Hematopoietic multipotent progenitor cell treated with erythropoietin and hydrocortisone succinate and interleukin-3 and kit ligand, for 15 days (in vitro differentiated cells): ENCODE results near the gene RAB28.

Experiments
- DNase-seq: peaks from one replicate; pipeline ENCODE4 v3.0.0-alpha.2; 2015; ENCODE audit warnings: low spot score

RAB28 gene

GRCh38 chr4:13484122-13484748 lies at the start of gene RAB28:
RAB28 (minus strand) TSS chr4:13484340.
- peak; percentile 94 for DNase-seq

DNA sequence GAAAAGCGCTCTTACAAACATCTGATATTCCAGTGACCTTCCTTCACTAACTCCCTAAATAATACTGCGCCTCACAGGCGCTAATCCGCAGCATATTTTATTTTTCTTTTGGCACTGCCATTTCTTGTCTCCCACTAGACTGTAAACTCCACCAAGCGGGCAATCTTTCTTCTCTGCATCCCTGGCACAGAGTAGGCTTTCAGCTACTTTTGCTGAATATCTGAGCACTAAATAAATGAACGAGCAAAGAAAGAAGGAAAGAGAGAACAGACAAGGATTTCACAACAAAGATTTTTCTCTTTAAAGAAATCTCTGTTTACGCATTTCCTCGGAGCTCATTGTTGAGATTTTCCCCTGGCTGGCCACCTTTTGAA lies 47.5 kb upstream of the RAB28 start:
- no peak for DNase-seq

GRCh38 chr4:13530823-13531624 lies 46.9 kb upstream of the RAB28 start:
- no peak for DNase-seq

DNA sequence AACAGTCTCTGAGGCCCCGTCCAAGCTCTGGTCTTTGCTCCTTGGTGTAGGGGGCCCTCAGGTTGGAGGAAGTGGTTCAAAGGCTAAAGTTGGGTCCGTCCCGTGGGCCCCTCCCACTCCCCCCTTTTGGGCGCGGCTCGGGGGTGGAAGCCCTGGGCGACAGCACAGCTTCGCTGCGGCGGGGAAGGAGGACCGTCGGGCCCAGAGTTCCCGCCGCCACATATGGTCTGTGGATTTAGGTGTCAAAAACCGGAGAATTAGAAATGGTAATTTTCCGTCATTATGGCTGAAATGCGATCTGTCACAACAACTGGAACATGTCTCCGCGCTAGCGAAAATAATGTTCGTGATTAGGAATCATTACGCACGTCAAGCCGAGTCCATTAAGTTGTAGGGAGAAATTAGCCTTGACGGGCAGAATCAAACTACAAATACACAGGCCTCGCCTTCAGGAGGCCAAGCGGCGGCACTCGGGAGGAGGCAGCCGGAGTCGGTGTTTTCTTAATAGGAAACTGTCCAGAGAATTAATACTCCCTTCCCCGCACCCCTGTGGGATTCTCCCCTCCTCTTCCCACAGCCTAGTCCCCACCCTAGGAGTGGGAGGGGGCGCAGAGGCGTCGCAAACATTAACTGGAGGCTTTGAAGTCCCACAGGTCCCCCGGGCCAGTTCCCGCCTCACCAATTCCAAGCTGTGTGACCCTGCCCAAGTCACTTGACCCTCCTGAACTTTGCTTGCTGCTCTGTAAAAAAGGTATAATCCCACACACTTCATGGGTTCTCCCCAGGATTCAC lies 45.2 kb upstream of the RAB28 start:
- DNase-seq = no peak

DNA sequence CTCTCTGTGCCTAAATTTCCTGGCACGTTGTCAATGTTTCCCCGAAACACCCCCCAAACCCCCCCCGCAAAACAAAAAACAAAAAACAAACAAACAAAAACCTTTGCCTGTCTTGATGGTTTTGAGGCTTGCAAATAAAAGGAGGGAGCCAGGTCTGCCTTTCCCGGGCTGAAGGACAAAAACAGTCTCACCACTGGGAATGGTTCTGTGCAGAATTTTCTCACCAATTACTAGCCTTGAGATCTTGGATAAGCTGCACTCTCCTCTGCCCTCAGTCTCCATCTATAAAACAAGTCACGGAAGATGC lies 44.6 kb upstream of the RAB28 start:
- DNase-seq = no peak

- no peak for DNase-seq
Measured at GRCh38 chr4:13527981-13528820, 44.1 kb upstream of the RAB28 start.

GRCh38 chr4:13527192-13527980 lies 43.2 kb upstream of the RAB28 start:
- DNase-seq = no peak

- DNase-seq = no peak
Measured at GRCh38 chr4:13526658-13527057, 42.5 kb upstream of the RAB28 start.

- no peak for DNase-seq
Measured at GRCh38 chr4:13525606-13526281, 41.6 kb upstream of the RAB28 start.

- no peak for DNase-seq
Measured at GRCh38 chr4:13524504-13525243, 40.5 kb upstream of the RAB28 start.

DNA sequence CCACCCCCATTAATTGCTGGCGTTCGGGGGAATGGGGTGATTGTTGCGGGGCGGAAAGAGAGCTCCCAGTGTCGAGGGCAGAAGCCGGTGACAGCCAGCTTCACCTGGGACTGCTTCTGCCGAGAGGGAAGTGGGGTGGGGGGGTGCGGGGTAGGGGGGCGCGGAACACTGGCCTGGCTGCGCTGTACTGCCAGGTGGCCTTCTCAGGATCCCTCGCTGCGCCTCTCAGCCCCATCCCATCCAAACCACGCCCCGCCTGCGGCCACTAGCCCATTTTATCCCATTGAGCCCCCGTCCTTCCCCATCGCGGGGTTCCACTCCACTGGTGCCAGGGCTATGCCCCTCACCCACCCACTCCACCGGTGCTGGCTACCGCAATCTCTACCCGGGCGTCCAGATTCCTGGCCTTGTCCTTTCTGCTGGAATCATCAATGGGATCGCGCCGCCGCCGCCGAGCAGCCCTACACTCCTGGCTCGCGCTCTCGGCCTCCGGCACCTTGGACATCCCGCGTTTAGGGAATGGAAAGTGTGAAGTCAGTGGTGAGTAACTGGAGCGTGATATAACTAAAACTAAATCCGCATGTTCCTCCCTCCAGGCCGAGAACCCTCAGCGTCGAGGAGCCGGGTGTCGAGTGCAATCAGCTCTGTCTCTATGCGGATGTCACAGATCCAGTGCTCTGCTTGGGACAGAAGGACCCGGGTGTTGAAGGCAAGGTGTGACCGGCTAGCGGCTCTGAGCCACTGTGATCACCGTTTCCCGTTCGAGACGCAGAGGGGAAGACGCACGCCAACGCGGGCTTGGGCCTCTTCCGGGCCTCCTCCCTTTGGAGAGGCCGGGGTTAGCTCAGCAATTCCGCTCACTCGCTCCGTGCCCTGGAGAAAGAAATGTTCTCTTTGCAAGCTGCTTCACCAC lies 39.7 kb upstream of the RAB28 start:
- DNase-seq = no peak

DNA sequence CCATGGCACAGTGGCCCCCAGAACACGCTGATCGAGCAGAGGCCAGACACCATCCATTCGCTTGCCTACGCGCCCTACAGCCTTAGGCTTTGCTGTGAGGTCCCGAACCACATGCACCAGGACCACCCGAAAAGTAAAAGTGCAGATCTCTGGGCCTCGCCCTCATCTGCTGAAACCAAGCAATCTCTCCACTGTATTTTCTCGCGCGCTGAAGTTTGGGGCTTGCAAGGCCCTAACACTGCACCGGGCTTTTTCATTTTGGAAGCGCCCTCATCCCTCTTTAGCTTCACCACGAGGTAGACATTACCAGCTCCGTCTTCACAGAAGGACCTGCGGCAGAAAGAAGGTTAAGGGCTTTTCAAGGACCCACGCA lies 39.0 kb upstream of the RAB28 start:
- no peak for DNase-seq

- no peak for DNase-seq
Measured at GRCh38 chr4:13522282-13523104, 38.4 kb upstream of the RAB28 start.

DNA sequence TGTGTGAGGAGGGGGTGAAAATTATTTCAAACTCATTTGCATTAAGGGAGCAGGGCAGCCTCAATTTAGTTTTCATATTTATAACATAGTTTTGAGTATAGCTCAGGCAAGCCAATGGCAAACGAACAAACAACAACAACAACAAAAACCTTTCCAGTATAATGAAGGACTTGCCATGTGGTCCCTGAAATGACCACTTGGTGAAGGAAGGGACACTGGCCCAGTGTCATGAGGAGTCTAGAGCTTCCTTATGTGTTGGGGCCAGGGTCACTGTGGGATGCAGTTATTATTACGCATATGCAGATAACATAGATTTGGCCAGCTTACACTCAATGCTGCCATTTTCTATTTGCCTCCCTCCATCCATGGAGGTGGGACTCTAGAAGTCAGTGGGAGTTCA lies 36.9 kb upstream of the RAB28 start:
- no peak for DNase-seq

- DNase-seq = no peak
Measured at GRCh38 chr4:13516315-13516860, 32.2 kb upstream of the RAB28 start.

DNA sequence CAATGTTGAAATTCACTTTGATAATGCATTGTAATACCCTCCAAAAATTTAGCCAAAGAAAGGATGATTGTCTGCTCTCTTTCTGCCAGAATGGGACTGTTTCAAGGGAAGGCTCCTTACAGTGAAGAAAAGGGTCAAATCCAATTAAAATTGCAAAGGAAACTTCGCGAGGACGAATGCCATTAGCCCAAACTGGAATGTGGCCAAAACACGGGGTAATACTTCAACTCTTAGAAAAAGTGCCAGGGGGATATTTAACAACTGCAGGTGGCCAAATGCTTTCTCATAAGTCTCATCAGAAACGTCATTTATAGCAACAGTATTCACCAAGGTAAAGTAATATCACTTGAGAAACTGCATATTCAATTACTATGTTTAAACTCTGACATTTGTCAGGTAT lies 31.1 kb upstream of the RAB28 start:
- no peak for DNase-seq

DNA sequence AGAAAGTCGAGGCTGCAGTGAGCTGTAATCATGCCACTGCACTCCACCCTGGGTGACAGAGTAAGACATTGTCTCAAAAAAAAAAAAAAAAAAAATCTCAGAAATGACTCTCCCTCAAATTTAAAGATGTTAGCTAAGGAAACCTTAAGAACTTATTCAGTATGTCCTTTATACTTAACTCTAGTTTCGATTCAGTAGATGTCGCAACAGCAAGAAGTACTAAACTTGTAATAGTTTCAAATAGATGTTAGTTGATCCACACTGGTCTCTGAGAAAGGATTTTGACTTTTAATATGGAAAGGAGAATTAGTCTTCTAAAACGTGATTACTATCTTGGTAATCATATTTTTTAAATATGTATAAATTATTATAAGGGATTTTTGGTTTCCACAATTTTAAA lies 30.6 kb upstream of the RAB28 start:
- no peak for DNase-seq

DNA sequence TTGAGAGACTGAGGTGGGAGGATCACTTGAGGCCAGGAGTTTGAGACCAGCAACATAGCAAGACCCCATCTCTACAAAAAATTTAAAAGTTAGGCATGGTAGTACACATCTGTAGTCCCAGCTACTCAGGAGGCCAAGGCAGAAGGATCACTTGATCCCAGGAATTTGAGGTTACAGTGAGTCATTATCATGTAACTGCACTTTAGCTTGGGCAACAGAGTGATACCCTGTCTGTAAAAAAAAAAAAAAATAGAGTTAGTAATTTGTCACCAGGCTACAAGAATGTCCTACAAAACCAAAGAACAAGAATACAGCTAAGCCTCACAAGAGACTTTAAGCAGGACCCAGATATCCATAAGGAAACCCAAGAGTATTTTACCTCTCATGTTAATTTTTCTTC lies 27.0 kb upstream of the RAB28 start:
- DNase-seq = no peak
